22Rv1 (cell line): ENCODE data around the gene TCF23.
A peak's percentile ranks its signal among the peaks of the same experiment; 100 is the strongest.

Experiments
- H3K27ac ChIP-seq: fragments of 450-650 bp; 2 replicates; pipeline ENCODE4 v1.5.1; 2017
- ZFX ChIP-seq: fragments of 450-650 bp; IDR thresholded peaks from 2 replicates; pipeline ENCODE4 v1.6.1; 2017; ENCODE audit warnings: antibody characterized with exemption, borderline replicate concordance
- TF ChIP-seq, protein P1 (sequence below): fragments of 450-650 bp; IDR thresholded peaks from 2 replicates; pipeline ENCODE4 v1.5.1; 2017; ENCODE audit warnings: mild to moderate bottlenecking

Gene TCF23

GRCh38 chr2:27133905-27134780 is 14.7 kb upstream of the TCF23 start, which contains the start of gene PREB:
Gene PREB, minus strand, starts transcription at chr2:27134636. Its CDS starts 215 bp downstream, at chr2:27134421.
- H3K27ac ChIP-seq = peak within 1 kb of the TSS; percentile 69
- no peak for TF ChIP-seq ZFX
- TF ChIP-seq, protein P1, sequence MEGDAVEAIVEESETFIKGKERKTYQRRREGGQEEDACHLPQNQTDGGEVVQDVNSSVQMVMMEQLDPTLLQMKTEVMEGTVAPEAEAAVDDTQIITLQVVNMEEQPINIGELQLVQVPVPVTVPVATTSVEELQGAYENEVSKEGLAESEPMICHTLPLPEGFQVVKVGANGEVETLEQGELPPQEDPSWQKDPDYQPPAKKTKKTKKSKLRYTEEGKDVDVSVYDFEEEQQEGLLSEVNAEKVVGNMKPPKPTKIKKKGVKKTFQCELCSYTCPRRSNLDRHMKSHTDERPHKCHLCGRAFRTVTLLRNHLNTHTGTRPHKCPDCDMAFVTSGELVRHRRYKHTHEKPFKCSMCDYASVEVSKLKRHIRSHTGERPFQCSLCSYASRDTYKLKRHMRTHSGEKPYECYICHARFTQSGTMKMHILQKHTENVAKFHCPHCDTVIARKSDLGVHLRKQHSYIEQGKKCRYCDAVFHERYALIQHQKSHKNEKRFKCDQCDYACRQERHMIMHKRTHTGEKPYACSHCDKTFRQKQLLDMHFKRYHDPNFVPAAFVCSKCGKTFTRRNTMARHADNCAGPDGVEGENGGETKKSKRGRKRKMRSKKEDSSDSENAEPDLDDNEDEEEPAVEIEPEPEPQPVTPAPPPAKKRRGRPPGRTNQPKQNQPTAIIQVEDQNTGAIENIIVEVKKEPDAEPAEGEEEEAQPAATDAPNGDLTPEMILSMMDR = peak; percentile 25; the same call in 1 of the 2 replicates

- H3K27ac ChIP-seq = peak overlapping the region; percentile 69
- TF ChIP-seq, protein P1 = no peak
These were observed 13.9 kb upstream of the TCF23 start for GRCh38 chr2:27134781-27135477.

DNA sequence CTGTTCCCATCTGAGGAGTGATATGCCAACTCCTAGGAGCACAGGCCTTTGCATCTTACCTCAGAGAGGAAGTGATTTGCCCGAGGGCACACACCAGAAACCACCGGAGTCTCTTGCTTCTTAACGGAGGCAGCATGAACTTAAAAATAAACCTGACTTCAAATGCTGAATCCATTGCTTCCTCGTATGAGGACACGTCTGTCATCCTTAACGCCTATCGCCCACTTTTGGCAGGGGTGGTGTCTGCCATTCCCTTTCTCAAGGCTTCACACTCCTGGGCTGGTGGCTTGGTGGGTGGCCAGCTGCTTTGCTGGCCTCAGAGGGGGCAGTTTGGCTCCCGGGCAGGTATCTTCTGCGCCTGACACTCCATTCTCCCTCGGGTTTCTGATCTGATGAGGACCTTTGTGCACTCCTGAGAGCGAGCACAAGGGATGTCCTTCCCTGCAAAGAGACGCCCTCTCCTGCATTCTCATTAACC is 13.3 kb upstream of the TCF23 start:
- no peak overlapping the region for H3K27ac ChIP-seq
- no peak for TF ChIP-seq ZFX
- TF ChIP-seq, protein P1 = no peak

- no peak for TF ChIP-seq ZFX
- TF ChIP-seq, protein P1 = no peak
- H3K27ac ChIP-seq = no peak overlapping the region
These were observed 12.1 kb upstream of the TCF23 start for GRCh38 chr2:27136751-27137150.

GRCh38 chr2:27137322-27137935 is 11.4 kb upstream of the TCF23 start:
- no peak overlapping the region for H3K27ac ChIP-seq
- TF ChIP-seq, protein P1 = no peak
- no peak for TF ChIP-seq ZFX

- H3K27ac ChIP-seq = no peak overlapping the region
- TF ChIP-seq ZFX = no peak
- TF ChIP-seq, protein P1 = no peak
These were observed 10.7 kb upstream of the TCF23 start for GRCh38 chr2:27138111-27138510.
